GM18505 (cell line): ENCODE data around the gene FREM2.

Experiments
- ATAC-seq: cut with Tn5 transposase; IDR thresholded peaks from one replicate; pipeline ENCODE4 v1.9.1; 2021; ENCODE audit not compliant: unreplicated experiment
- POLR2A ChIP-seq: IDR thresholded peaks from 4 replicates; pipeline ENCODE4 v1.6.1; 2011; ENCODE audit warnings: borderline replicate concordance; ENCODE audit not compliant: insufficient read depth, insufficient read length; ENCODE audit errors: extremely low read depth

The FREM2 gene

GRCh38 chr13:38755793-38756192 lies 68.9 kb downstream of the FREM2 start:
- no peak for TF ChIP-seq POLR2A

GRCh38 chr13:38758277-38758676 lies 71.4 kb downstream of the FREM2 start:
- no peak for TF ChIP-seq POLR2A
- no peak for ATAC-seq

More at GRCh38 chr13:38755793-38756192, 68.9 kb downstream of the FREM2 start:
- ATAC-seq, result no peak

- ATAC-seq, result no peak
- no peak for TF ChIP-seq POLR2A
Observed at GRCh38 chr13:38759390-38759789, 72.5 kb downstream of the FREM2 start.

GRCh38 chr13:38763446-38764381 lies 76.8 kb downstream of the FREM2 start:
- no peak for ATAC-seq
- TF ChIP-seq POLR2A, result no peak

GRCh38 chr13:38766799-38767198 lies 79.9 kb downstream of the FREM2 start:
- no peak for TF ChIP-seq POLR2A

GRCh38 chr13:38767506-38768265 lies 80.8 kb downstream of the FREM2 start:
- no peak for ATAC-seq
- no peak for TF ChIP-seq POLR2A

More at GRCh38 chr13:38766799-38767198, 79.9 kb downstream of the FREM2 start:
- no peak for ATAC-seq

GRCh38 chr13:38769526-38769925 lies 82.6 kb downstream of the FREM2 start:
- no peak for ATAC-seq
- no peak for TF ChIP-seq POLR2A

- no peak for ATAC-seq
- no peak for TF ChIP-seq POLR2A
Observed at GRCh38 chr13:38775085-38775484, 88.2 kb downstream of the FREM2 start.

- TF ChIP-seq POLR2A, result no peak
- no peak for ATAC-seq
Observed at GRCh38 chr13:38777347-38778119, 90.7 kb downstream of the FREM2 start.

- no peak for ATAC-seq
- TF ChIP-seq POLR2A, result no peak
Observed at GRCh38 chr13:38781539-38781938, 94.7 kb downstream of the FREM2 start.

GRCh38 chr13:38784036-38784880 lies 97.4 kb downstream of the FREM2 start:
- no peak for TF ChIP-seq POLR2A
- no peak for ATAC-seq

- no peak for TF ChIP-seq POLR2A
- no peak for ATAC-seq
Observed at GRCh38 chr13:38785042-38785441, 98.2 kb downstream of the FREM2 start.

GRCh38 chr13:38785490-38785889 lies 98.6 kb downstream of the FREM2 start:
- no peak for TF ChIP-seq POLR2A
- ATAC-seq, result no peak

GRCh38 chr13:38787550-38787949 lies 100.7 kb downstream of the FREM2 start:
- no peak for TF ChIP-seq POLR2A
- ATAC-seq, result no peak
